Adipocyte (in vitro differentiated cells): ENCODE data around the gene RFT1.

Experiments used
- DNase-seq: peaks from one replicate; pipeline ENCODE4 v3.0.0-alpha.2; 2015; ENCODE audit warnings: low read depth
- H3K27me3 ChIP-seq: replicated peaks from 2 replicates; pipeline ENCODE4 v1.7.0; 2013; ENCODE audit warnings: mild to moderate bottlenecking, low read length, moderate library complexity; ENCODE audit not compliant: control insufficient read depth, insufficient read depth
- H3K36me3 ChIP-seq: 2 replicates; pipeline ENCODE4 v1.7.0; 2013; ENCODE audit warnings: low read length, mild to moderate bottlenecking, moderate library complexity; ENCODE audit not compliant: control insufficient read depth, insufficient read depth, severe bottlenecking
- H3K4me1 ChIP-seq: 2 replicates; pipeline ENCODE4 v1.7.0; 2013; ENCODE audit warnings: mild to moderate bottlenecking, low read length, moderate library complexity; ENCODE audit not compliant: control insufficient read depth, insufficient read depth
- H3K4me3 ChIP-seq: 2 replicates; pipeline ENCODE4 v1.7.0; 2013; ENCODE audit warnings: mild to moderate bottlenecking, low read length, moderate library complexity
- H3K9ac ChIP-seq: 2 replicates; pipeline ENCODE4 v1.7.0; 2013; ENCODE audit warnings: mild to moderate bottlenecking, low read length, moderate library complexity
- H3K9me3 ChIP-seq: 2 replicates; pipeline ENCODE4 v1.7.0; 2013; ENCODE audit warnings: mild to moderate bottlenecking, low read length, moderate library complexity; ENCODE audit not compliant: control insufficient read depth

The RFT1 gene

GRCh38 chr3:53079791-53080555 is 50.3 kb downstream of the RFT1 start:
- Histone ChIP-seq H3K4me1 (peaks cover 11% of the 10 kb centered on the region), H3K27me3 (no peaks in the 10 kb centered on the region), H3K9ac (no peak overlapping the region), H3K4me3 (no peak overlapping the region), H3K36me3 (no peaks in the 10 kb centered on the region), H3K9me3 (no peaks in the 10 kb centered on the region)
- DNase-seq: no peak

- no peak for DNase-seq
- H3K9me3 ChIP-seq: no peaks in the 10 kb centered on the region
- no peak overlapping the region for H3K4me3 ChIP-seq
- no peak overlapping the region for H3K9ac ChIP-seq
- no peaks in the 10 kb centered on the region for H3K27me3 ChIP-seq
- H3K36me3 ChIP-seq: no peaks in the 10 kb centered on the region
- peaks cover 10% of the 10 kb centered on the region for H3K4me1 ChIP-seq
Observed at GRCh38 chr3:53079147-53079546, 51.1 kb downstream of the RFT1 start.

- no peaks in the 10 kb centered on the region for H3K36me3 ChIP-seq
- H3K4me3 ChIP-seq: no peak overlapping the region
- H3K9me3 ChIP-seq: no peaks in the 10 kb centered on the region
- no peak overlapping the region for H3K9ac ChIP-seq
- H3K27me3 ChIP-seq: no peaks in the 10 kb centered on the region
- no peak for DNase-seq
- H3K4me1 ChIP-seq: peaks cover 5% of the 10 kb centered on the region
Observed at GRCh38 chr3:53078656-53079055, 51.6 kb downstream of the RFT1 start.

- no peak for DNase-seq
- peaks cover 9% of the 10 kb centered on the region for H3K4me1 ChIP-seq
- H3K9me3 ChIP-seq: no peaks in the 10 kb centered on the region
- no peaks in the 10 kb centered on the region for H3K36me3 ChIP-seq
- H3K27me3 ChIP-seq: no peaks in the 10 kb centered on the region
- no peak overlapping the region for H3K4me3 ChIP-seq
- H3K9ac ChIP-seq: no peak overlapping the region
Observed at GRCh38 chr3:53077476-53078220, 52.6 kb downstream of the RFT1 start.

GRCh38 chr3:53075743-53076140 is 54.5 kb downstream of the RFT1 start:
- Histone ChIP-seq H3K9me3 (no peaks in the 10 kb centered on the region), H3K4me1 (peaks cover 14% of the 10 kb centered on the region), H3K36me3 (no peaks in the 10 kb centered on the region), H3K27me3 (no peaks in the 10 kb centered on the region), H3K9ac (no peak overlapping the region), H3K4me3 (no peak overlapping the region)
- no peak for DNase-seq

GRCh38 chr3:53074761-53075742 is 55.2 kb downstream of the RFT1 start:
- no peaks in the 10 kb centered on the region for H3K9me3 ChIP-seq
- H3K27me3 ChIP-seq: peaks cover under 1% of the 10 kb centered on the region
- H3K36me3 ChIP-seq: no peaks in the 10 kb centered on the region
- DNase-seq: no peak
- H3K4me3 ChIP-seq: no peak overlapping the region
- H3K9ac ChIP-seq: no peak overlapping the region
- peaks cover 14% of the 10 kb centered on the region for H3K4me1 ChIP-seq

- no peak for DNase-seq
- Histone ChIP-seq H3K4me1 (peaks cover 14% of the 10 kb centered on the region), H3K27me3 (peaks cover 6% of the 10 kb centered on the region)
Observed at GRCh38 chr3:53074366-53074696, 55.9 kb downstream of the RFT1 start.

GRCh38 chr3:53073553-53074365 is 56.5 kb downstream of the RFT1 start:
- Histone ChIP-seq H3K9ac (peak overlapping the region; percentile 82), H3K36me3 (no peaks in the 10 kb centered on the region), H3K27me3 (peaks cover 6% of the 10 kb centered on the region), H3K9me3 (no peaks in the 10 kb centered on the region), H3K4me1 (peaks cover 14% of the 10 kb centered on the region), H3K4me3 (peak overlapping the region; percentile 85)
- no peak for DNase-seq

More at GRCh38 chr3:53074366-53074696, 55.9 kb downstream of the RFT1 start:
- no peak overlapping the region for H3K9ac ChIP-seq
- H3K4me3 ChIP-seq: no peak overlapping the region
- no peaks in the 10 kb centered on the region for H3K36me3 ChIP-seq
- no peaks in the 10 kb centered on the region for H3K9me3 ChIP-seq

GRCh38 chr3:53072653-53073552 is 57.3 kb downstream of the RFT1 start:
- H3K4me3 ChIP-seq: peak overlapping the region; percentile 85
- peaks cover 14% of the 10 kb centered on the region for H3K4me1 ChIP-seq
- peaks cover 12% of the 10 kb centered on the region for H3K27me3 ChIP-seq
- peak; percentile 82 for DNase-seq
- peak overlapping the region; percentile 82 for H3K9ac ChIP-seq
- no peaks in the 10 kb centered on the region for H3K36me3 ChIP-seq
- H3K9me3 ChIP-seq: no peaks in the 10 kb centered on the region
